WTC11 (cell line): ENCODE results near the gene MX2. TPM values are rescaled to one million over a fixed set of nuclear protein-coding genes. Genes with fewer than 3 reads are reported as not detected.

Source experiments
- ATAC-seq: fragments of 200-7000 bp; cut with Tn5 transposase; 2 replicates; pipeline ENCODE4 v1.10.0; 2021; ENCODE audit warnings: mild to moderate bottlenecking, moderate library complexity
- CTCF ChIA-PET: fragments of 300-600 bp; sonication (Branson Sonifier 250); formaldehyde crosslinking; loops from one replicate; lab custom pipeline; 2021; ENCODE audit warnings: antibody characterized with exemption; lab: Charles Lee
- POLR2A ChIA-PET: fragments of 350-600 bp; sonication (Branson Sonifier 250); formaldehyde crosslinking; loops from one replicate; lab custom pipeline; 2021; ENCODE audit warnings: antibody characterized with exemption; lab: Charles Lee
- DNase-seq: peaks from one replicate; pipeline ENCODE4 v3.0.0; 2021; ENCODE audit warnings: low spot score
- H3K27ac Mint-ChIP-seq: 2 replicates; pipeline ENCODE4 v1.8.0; 2021; ENCODE audit warnings: mixed read lengths
- H3K27me3 Mint-ChIP-seq: 2 replicates; pipeline ENCODE4 v1.8.0; 2021; ENCODE audit warnings: low read depth, mild to moderate bottlenecking, moderate library complexity, mixed read lengths
- H3K36me3 Mint-ChIP-seq: 2 replicates; pipeline ENCODE4 v1.8.0; 2021; ENCODE audit warnings: mixed read lengths
- H3K4me1 Mint-ChIP-seq: 2 replicates; pipeline ENCODE4 v1.8.0; 2022; ENCODE audit warnings: mixed read lengths
- H3K4me3 Mint-ChIP-seq: 2 replicates; pipeline ENCODE4 v1.8.0; 2021; ENCODE audit warnings: mild to moderate bottlenecking, moderate library complexity, mixed read lengths
- H3K9me3 Mint-ChIP-seq: 2 replicates; pipeline ENCODE4 v1.8.0; 2021; ENCODE audit warnings: mixed read lengths
- ATF3 ChIP-seq: sonication (generic); formaldehyde crosslinking; conservative IDR thresholded peaks from 2 replicates; pipeline ENCODE4 v1.8.1; 2022; ENCODE audit warnings: mild to moderate bottlenecking, missing genetic modification reagents
- ATF6 ChIP-seq: sonication (generic); formaldehyde crosslinking; IDR thresholded peaks from 2 replicates; pipeline ENCODE4 v1.8.1; 2023; ENCODE audit warnings: mild to moderate bottlenecking, missing genetic modification reagents
- CREB1 ChIP-seq: sonication (generic); formaldehyde crosslinking; IDR thresholded peaks from 2 replicates; pipeline ENCODE4 v1.8.0; 2023; ENCODE audit warnings: mild to moderate bottlenecking, missing genetic modification reagents
- ETV6 ChIP-seq: sonication (generic); formaldehyde crosslinking; IDR thresholded peaks from 2 replicates; pipeline ENCODE4 v1.8.1; 2022; ENCODE audit warnings: mild to moderate bottlenecking, missing genetic modification reagents
- FOXJ3 ChIP-seq: sonication (generic); formaldehyde crosslinking; IDR thresholded peaks from 2 replicates; pipeline ENCODE4 v1.9.0; 2021; ENCODE audit warnings: missing genetic modification reagents, mild to moderate bottlenecking, borderline replicate concordance
- GRHL2 ChIP-seq: fragments of 250-450 bp; sonication (Bioruptor Pico); IDR thresholded peaks from 2 replicates; pipeline ENCODE4 v1.8.0; 2022; ENCODE audit warnings: mild to moderate bottlenecking, moderate library complexity; ENCODE audit not compliant: insufficient replicate concordance, severe bottlenecking
- KAT7 ChIP-seq: sonication (generic); formaldehyde crosslinking; IDR thresholded peaks from 2 replicates; pipeline ENCODE4 v1.8.1; 2023; ENCODE audit warnings: missing genetic modification reagents, mild to moderate bottlenecking, borderline replicate concordance
- MYBL2 ChIP-seq: sonication (generic); formaldehyde crosslinking; IDR thresholded peaks from 2 replicates; pipeline ENCODE4 v1.8.1; 2023; ENCODE audit warnings: mild to moderate bottlenecking, moderate library complexity, missing genetic modification reagents
- NFATC4 ChIP-seq: fragments of 250-450 bp; sonication (Bioruptor Pico); IDR thresholded peaks from 2 replicates; pipeline ENCODE4 v1.9.0; 2021; ENCODE audit warnings: mild to moderate bottlenecking
- NFYB ChIP-seq: sonication (generic); formaldehyde crosslinking; conservative IDR thresholded peaks from 2 replicates; pipeline ENCODE4 v1.8.0; 2022; ENCODE audit warnings: low read depth, missing genetic modification reagents
- NR3C1 ChIP-seq: sonication (generic); formaldehyde crosslinking; conservative IDR thresholded peaks from 2 replicates; pipeline ENCODE4 v1.8.1; 2023; ENCODE audit warnings: low read depth, mild to moderate bottlenecking, missing genetic modification reagents
- RELA ChIP-seq: sonication (generic); formaldehyde crosslinking; IDR thresholded peaks from 2 replicates; pipeline ENCODE4 v1.8.1; 2022; ENCODE audit warnings: missing genetic modification reagents, mild to moderate bottlenecking, borderline replicate concordance
- TEAD1 ChIP-seq: sonication (generic); formaldehyde crosslinking; IDR thresholded peaks from 2 replicates; pipeline ENCODE4 v1.8.0; 2022; ENCODE audit warnings: mild to moderate bottlenecking, missing genetic modification reagents
- ZNF121 ChIP-seq: sonication (generic); formaldehyde crosslinking; IDR thresholded peaks from 2 replicates; pipeline ENCODE4 v1.8.0; 2023; ENCODE audit warnings: missing genetic modification reagents
- ZNF232 ChIP-seq: sonication (generic); formaldehyde crosslinking; IDR thresholded peaks from 2 replicates; pipeline ENCODE4 v1.8.0; 2022; ENCODE audit warnings: mild to moderate bottlenecking, missing genetic modification reagents
- ZNF263 ChIP-seq: sonication (generic); formaldehyde crosslinking; IDR thresholded peaks from 2 replicates; pipeline ENCODE4 v1.8.1; 2022; ENCODE audit warnings: low read depth, mild to moderate bottlenecking, moderate library complexity, missing genetic modification reagents
- ZNF416 ChIP-seq: fragments of 250-450 bp; sonication (Bioruptor Pico); IDR thresholded peaks from 2 replicates; pipeline ENCODE4 v1.9.0; 2021; ENCODE audit warnings: mild to moderate bottlenecking, inconsistent platforms
- ZNF423 ChIP-seq: fragments of 250-450 bp; sonication (Bioruptor Pico); IDR thresholded peaks from 2 replicates; pipeline ENCODE4 v2.1.2; 2022; ENCODE audit warnings: mild to moderate bottlenecking, moderate library complexity
- ZNF425 ChIP-seq: fragments of 250-450 bp; sonication (Bioruptor Pico); conservative IDR thresholded peaks from 2 replicates; pipeline ENCODE4 v1.9.0; 2021; ENCODE audit warnings: mild to moderate bottlenecking
- ZNF512 ChIP-seq: sonication (generic); formaldehyde crosslinking; IDR thresholded peaks from 2 replicates; pipeline ENCODE4 v1.8.1; 2022; ENCODE audit warnings: missing genetic modification reagents, borderline replicate concordance
- ZNF671 ChIP-seq: fragments of 250-450 bp; sonication (Bioruptor Pico); IDR thresholded peaks from 2 replicates; pipeline ENCODE4 v1.8.0; 2021; ENCODE audit warnings: mild to moderate bottlenecking
- total RNA-seq: library from RNA; stranded (reverse); gene quantifications from 3 replicates; pipeline ENCODE4 v1.2.3, GENCODE V29; 2021
- TF ChIP-seq, protein P1 (sequence below): fragments of 250-450 bp; sonication (Bioruptor Pico); IDR thresholded peaks from 2 replicates; pipeline ENCODE4 v1.9.0; 2021; ENCODE audit warnings: mild to moderate bottlenecking, borderline replicate concordance
- TF ChIP-seq, protein P2 (sequence below): sonication (generic); formaldehyde crosslinking; IDR thresholded peaks from 2 replicates; pipeline ENCODE4 v1.8.0; 2022; ENCODE audit warnings: mild to moderate bottlenecking, missing genetic modification reagents

Gene MX2
- total RNA-seq, 1 experiment from 2014 or later, result 2.6 TPM

DNA sequence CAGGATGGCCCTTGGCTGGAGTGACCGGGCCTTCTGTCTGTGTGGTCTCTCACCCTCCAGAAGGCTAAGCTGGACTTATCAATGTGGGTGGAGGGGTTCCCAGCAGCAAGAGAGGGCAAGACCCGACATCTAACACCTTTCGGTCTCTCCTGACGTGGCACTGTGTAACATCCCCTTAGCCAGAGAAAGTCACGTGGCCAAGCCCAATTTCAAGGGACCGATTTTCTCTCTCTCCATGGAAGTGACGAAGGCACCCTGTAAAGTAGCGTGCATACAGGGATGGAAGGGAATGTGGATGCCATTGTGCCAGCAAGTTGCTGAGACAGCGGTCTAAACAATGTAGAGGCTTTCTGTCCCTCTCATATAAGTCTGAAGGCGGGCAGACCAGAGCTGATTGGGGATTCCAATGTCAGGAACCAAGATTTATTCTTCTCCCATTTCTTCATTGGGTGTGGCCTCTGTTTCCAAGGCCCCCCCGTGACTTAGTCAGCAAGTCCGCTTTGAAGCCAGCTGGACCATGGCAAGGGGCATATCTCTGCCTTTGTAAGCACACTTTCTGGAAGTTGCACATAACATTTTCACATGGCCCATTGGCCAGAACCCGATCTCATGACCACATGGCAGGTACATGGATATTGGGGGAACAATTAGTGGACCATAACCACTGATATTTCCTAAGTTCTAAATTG lies 76.7 kb downstream of the MX2 start (continued):
- TF ChIP-seq ZNF425 (CRISPR knock-in tag), result no peak
- no peak for TF ChIP-seq TEAD1
- TF ChIP-seq ATF6 (CRISPR knock-in tag), result no peak
- TF ChIP-seq CREB1, result no peak
- TF ChIP-seq ZNF232, result no peak
- TF ChIP-seq NR3C1 (CRISPR knock-in tag), result no peak
- no peak for TF ChIP-seq ZNF416 (CRISPR knock-in tag)
- TF ChIP-seq ETV6 (CRISPR knock-in tag), result no peak
- TF ChIP-seq ATF3 (CRISPR knock-in tag), result no peak
- TF ChIP-seq, protein P1, sequence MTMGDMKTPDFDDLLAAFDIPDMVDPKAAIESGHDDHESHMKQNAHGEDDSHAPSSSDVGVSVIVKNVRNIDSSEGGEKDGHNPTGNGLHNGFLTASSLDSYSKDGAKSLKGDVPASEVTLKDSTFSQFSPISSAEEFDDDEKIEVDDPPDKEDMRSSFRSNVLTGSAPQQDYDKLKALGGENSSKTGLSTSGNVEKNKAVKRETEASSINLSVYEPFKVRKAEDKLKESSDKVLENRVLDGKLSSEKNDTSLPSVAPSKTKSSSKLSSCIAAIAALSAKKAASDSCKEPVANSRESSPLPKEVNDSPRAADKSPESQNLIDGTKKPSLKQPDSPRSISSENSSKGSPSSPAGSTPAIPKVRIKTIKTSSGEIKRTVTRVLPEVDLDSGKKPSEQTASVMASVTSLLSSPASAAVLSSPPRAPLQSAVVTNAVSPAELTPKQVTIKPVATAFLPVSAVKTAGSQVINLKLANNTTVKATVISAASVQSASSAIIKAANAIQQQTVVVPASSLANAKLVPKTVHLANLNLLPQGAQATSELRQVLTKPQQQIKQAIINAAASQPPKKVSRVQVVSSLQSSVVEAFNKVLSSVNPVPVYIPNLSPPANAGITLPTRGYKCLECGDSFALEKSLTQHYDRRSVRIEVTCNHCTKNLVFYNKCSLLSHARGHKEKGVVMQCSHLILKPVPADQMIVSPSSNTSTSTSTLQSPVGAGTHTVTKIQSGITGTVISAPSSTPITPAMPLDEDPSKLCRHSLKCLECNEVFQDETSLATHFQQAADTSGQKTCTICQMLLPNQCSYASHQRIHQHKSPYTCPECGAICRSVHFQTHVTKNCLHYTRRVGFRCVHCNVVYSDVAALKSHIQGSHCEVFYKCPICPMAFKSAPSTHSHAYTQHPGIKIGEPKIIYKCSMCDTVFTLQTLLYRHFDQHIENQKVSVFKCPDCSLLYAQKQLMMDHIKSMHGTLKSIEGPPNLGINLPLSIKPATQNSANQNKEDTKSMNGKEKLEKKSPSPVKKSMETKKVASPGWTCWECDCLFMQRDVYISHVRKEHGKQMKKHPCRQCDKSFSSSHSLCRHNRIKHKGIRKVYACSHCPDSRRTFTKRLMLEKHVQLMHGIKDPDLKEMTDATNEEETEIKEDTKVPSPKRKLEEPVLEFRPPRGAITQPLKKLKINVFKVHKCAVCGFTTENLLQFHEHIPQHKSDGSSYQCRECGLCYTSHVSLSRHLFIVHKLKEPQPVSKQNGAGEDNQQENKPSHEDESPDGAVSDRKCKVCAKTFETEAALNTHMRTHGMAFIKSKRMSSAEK (CRISPR knock-in tag), result no peak

- TF ChIP-seq KAT7 (CRISPR knock-in tag), result no peak
- Mint-ChIP-seq H3K27me3 (no peaks in the 10 kb centered on the region), H3K27ac (no peak overlapping the region), H3K4me3 (no peak overlapping the region), H3K9me3 (peaks cover 19% of the 10 kb centered on the region), H3K36me3 (peaks cover 18% of the 10 kb centered on the region), H3K4me1 (peaks cover 4% of the 10 kb centered on the region)
- DNase-seq (no peak), ATAC-seq (no peak)
- CTCF ChIA-PET, result interaction anchor here (0.9 kb wide), 1 partner anchor 28 kb away, joined by 3 read pairs; no protein-coding TSS in a partner anchor
- POLR2A ChIA-PET, result no interaction called here
Observed at GRCh38 chr21:41439248-41439647, 77.4 kb downstream of the MX2 start.

DNA sequence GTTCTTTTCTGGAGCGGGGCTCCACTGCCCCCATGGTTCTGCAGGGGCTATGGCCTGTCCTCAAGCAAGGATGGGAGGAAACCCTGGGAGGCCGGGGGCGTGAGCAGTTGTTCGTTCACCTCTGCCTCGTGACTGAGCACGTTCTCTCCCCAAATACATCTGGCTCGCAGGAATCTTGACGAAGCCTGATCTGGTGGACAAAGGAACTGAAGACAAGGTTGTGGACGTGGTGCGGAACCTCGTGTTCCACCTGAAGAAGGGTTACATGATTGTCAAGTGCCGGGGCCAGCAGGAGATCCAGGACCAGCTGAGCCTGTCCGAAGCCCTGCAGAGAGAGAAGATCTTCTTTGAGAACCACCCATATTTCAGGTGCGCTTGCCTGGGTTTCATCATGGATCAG lies 79.7 kb downstream of the MX2 start:
- CTCF ChIA-PET, result no interaction called here
- POLR2A ChIA-PET, result no interaction called here
- TF ChIP-seq ZNF671 (CRISPR knock-in tag) (no peak), ZNF423 (no peak), ZNF512 (CRISPR knock-in tag) (no peak), RELA (CRISPR knock-in tag) (no peak), NFYB (no peak), NFATC4 (no peak), GRHL2 (CRISPR knock-in tag) (no peak), ZNF263 (CRISPR knock-in tag) (no peak), ZNF121 (CRISPR knock-in tag) (no peak), CREB1 (no peak), FOXJ3 (CRISPR knock-in tag) (no peak), MYBL2 (CRISPR knock-in tag) (no peak)
- TF ChIP-seq, protein P2, sequence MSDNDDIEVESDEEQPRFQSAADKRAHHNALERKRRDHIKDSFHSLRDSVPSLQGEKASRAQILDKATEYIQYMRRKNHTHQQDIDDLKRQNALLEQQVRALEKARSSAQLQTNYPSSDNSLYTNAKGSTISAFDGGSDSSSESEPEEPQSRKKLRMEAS (CRISPR knock-in tag), result no peak

More for the DNA sequence above, 79.7 kb downstream of the MX2 start:
- peaks cover under 1% of the 10 kb centered on the region; the same call in 1 of the 2 replicates for H3K36me3 Mint-ChIP-seq
- no peak overlapping the region for H3K27ac Mint-ChIP-seq
- no peaks in the 10 kb centered on the region for H3K9me3 Mint-ChIP-seq
- H3K4me1 Mint-ChIP-seq, result peaks cover 7% of the 10 kb centered on the region
- H3K27me3 Mint-ChIP-seq, result peaks cover 3% of the 10 kb centered on the region; the same call in 1 of the 2 replicates
- no peak for ATAC-seq
- DNase-seq, result no peak
- H3K4me3 Mint-ChIP-seq, result no peak overlapping the region
